ENCODE results near the gene UBR3. TPM values are rescaled to one million over a fixed set of nuclear protein-coding genes. Genes with fewer than 3 reads are reported as not detected.

Gene UBR3
- total and polyA plus RNA-seq, 2 of the 4 experiments (the other 2 are of a cell fraction), result 10.0 to 33.9 TPM

- Histone ChIP-seq H3K18ac (ENCODE audit: low read depth, low read length) (no peak overlapping the region), H2AK5ac (ENCODE audit: low read depth, low read length) (no peak overlapping the region), H3K56ac (ENCODE audit: extremely low read depth, insufficient read depth, low read length) (no peak overlapping the region), H4K91ac (ENCODE audit: insufficient read depth, low read depth, low read length) (no peak overlapping the region), H2AK9ac (replicated peaks; ENCODE audit: low read depth, low read length, poor library complexity) (no peak overlapping the region), H3K4me1 (ENCODE audit: control insufficient read depth, insufficient read depth, low read length) (no peaks in the 10 kb centered on the region), H3K27me3 (ENCODE audit: control insufficient read depth, insufficient read depth, low read length) (no peaks in the 10 kb centered on the region), H4K5ac (ENCODE audit: low read depth, low read length) (no peak overlapping the region), H2BK15ac (ENCODE audit: low read depth, low read length) (no peak overlapping the region), H3K4me3 (ENCODE audit: insufficient read depth, low read depth, low read length) (no peak overlapping the region), H3K9ac (ENCODE audit: low read depth, low read length) (no peak overlapping the region), H3K36me3 (ENCODE audit: control insufficient read depth, insufficient read depth, low read length) (no peaks in the 10 kb centered on the region), H3K9me1 (ENCODE audit: insufficient read depth, low read length) (0 out of 2 replicates have a peak, but pooled peaks cover 3% of the 10 kb centered on the region), H3K4me2 (ENCODE audit: low read depth, low read length) (no peak overlapping the region), H3K79me1 (ENCODE audit: low read depth in 1 of 2, low read length in 2 of 2) (no peaks in the 10 kb centered on the region), H4K8ac (ENCODE audit: low read depth in 2 of 2, low read length in 2 of 2) (no peak overlapping the region), H2BK5ac (ENCODE audit: low read depth, low read length, poor library complexity, severe bottlenecking) (no peak overlapping the region), H3K4ac (ENCODE audit: low read depth, low read length) (no peak overlapping the region), H4K20me1 (ENCODE audit: insufficient read depth, low read length) (no peaks in the 10 kb centered on the region), H3K23ac (ENCODE audit: low read depth, low read length) (no peak overlapping the region), H2BK120ac (ENCODE audit: low read depth, low read length) (no peak overlapping the region), H3K14ac (replicated peaks; ENCODE audit: low read depth, low read length) (no peak overlapping the region), H2AFZ (replicated peaks; ENCODE audit: low read length, poor library complexity) (no peak overlapping the region), H2BK20ac (ENCODE audit: low read depth, low read length) (no peak overlapping the region), H3K9me3 (ENCODE audit: control insufficient read depth, insufficient read depth, low read length) (no peaks in the 10 kb centered on the region), H3K27ac (ENCODE audit: insufficient read depth, low read length) (no peak overlapping the region)
- 100% methylated on average over 3 of the region's 5 CpGs; no CpG with 5 or more reads in 1 of the 2 experiments for WGBS, 2 experiments (ENCODE audit: extremely low coverage in 2 of 2, insufficient read length in 1 of 2)
- ChIA-PET POLR2A (ENCODE audit: unreplicated experiment) (no interaction called here), CTCF (no interaction called here)
- TF ChIP-seq RCOR1 (IDR thresholded peaks at IDR 0.05; ENCODE audit: insufficient replicate concordance, low read length) (no peak), RAD21 (IDR thresholded peaks at IDR 0.05; ENCODE audit: low read length) (no peak), RFX5 (IDR thresholded peaks at IDR 0.05; ENCODE audit: low read depth, low read length) (no peak), MXI1 (IDR thresholded peaks at IDR 0.05; ENCODE audit: borderline replicate concordance, low read depth, low read length) (no peak), ELK1 (IDR thresholded peaks at IDR 0.05; ENCODE audit: borderline replicate concordance, low read depth, low read length) (no peak), CHD1 (IDR thresholded peaks at IDR 0.05; ENCODE audit: low read depth, low read length) (no peak), FOS (IDR thresholded peaks at IDR 0.05; ENCODE audit: low read depth, low read length) (no peak)
- TF ChIP-seq, protein P1, sequence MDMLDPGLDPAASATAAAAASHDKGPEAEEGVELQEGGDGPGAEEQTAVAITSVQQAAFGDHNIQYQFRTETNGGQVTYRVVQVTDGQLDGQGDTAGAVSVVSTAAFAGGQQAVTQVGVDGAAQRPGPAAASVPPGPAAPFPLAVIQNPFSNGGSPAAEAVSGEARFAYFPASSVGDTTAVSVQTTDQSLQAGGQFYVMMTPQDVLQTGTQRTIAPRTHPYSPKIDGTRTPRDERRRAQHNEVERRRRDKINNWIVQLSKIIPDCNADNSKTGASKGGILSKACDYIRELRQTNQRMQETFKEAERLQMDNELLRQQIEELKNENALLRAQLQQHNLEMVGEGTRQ (IDR thresholded peaks at IDR 0.05; ENCODE audit: low read depth, low read length), result no peak
- in situ Hi-C loops (cut with MboI; ENCODE audit: low sequenced_read_pairs), result no loop called here
- intact Hi-C loops (cut with micrococcal nuclease), result no loop called here
- dilution Hi-C loops (cut with HindIII; ENCODE audit: low sequenced_read_pairs, unreplicated experiment), result no loop called here
- ATAC-seq (ENCODE audit: low read depth) (no peak), DNase-seq (no peak)
- BruUV-seq (replicated peaks), result no TSS peak
These were observed 258.9 kb downstream of the UBR3 start for GRCh38 chr2:170086117-170086688.
